Mononuclear cell (primary cell): ENCODE results near the gene TIAL1. TPM values are rescaled to one million over a fixed set of nuclear protein-coding genes. Genes with fewer than 3 reads are reported as not detected.

Source experiments
- H3K27me3 ChIP-seq: 2 replicates; pipeline ENCODE4 v1.6.0; 2011; ENCODE audit warnings: low read length, control low read depth; ENCODE audit not compliant: insufficient read depth
- H3K4me1 ChIP-seq: 2 replicates; pipeline ENCODE4 v1.5.1; 2011; ENCODE audit warnings: mild to moderate bottlenecking, low read length, control low read depth; ENCODE audit not compliant: insufficient read depth
- H3K4me3 ChIP-seq: 2 replicates; pipeline ENCODE4 v1.5.1; 2011; ENCODE audit warnings: mild to moderate bottlenecking, low read length, moderate library complexity
- H3K9me3 ChIP-seq: 2 replicates; pipeline ENCODE4 v1.5.1; 2011; ENCODE audit warnings: low read depth, mild to moderate bottlenecking, control low read depth, low read length
- total RNA-seq: library from RNA; depleted of rRNA; stranded (reverse); fragments of >200 nt; gene quantifications from one replicate; pipeline ENCODE4 v1.2.3, GENCODE V29; 2012

The TIAL1 gene
- total RNA-seq, 1 donor, result 101 TPM

DNA sequence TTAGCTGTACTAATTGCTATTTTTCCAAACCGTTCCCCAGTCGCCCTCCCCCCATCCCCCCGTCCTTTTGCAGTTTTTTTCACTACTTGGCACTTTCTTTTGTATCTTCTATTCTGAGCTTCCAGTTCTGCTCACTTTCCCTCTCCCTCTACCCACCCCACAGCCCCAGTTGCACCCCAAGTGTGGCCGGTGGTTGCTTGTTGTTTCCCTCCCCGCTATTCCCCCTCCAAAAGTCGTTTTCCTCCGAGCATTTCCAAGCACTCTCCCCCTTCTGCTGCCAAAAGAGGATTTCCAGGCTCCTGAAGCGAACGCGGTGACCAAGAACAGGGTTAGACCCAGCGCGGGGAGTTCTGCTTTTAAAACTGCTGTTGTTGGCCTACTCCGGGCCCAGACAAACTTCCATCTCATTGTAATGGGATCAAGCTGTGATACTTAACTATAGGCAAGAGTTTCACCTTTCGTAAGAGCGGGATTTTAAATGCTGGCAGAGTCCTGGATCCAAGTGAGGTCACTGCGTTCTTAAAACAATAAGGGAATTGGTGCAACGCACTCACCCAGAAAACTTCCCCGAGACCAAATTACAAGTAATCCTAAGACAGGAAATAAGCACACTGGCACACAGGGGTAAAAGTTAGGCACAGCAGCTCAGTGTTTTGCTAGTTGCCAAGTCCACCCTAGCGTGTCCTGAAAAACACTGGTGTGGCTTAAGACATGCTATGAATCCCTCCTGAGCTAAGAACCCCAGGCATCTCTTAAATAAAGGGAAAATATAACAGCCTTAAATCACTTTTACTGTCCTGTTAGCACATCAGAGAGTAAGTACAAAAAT is 52.7 kb downstream of the TIAL1 start:
- H3K4me1 ChIP-seq, result peaks cover 36% of the 10 kb centered on the region
- H3K4me3 ChIP-seq, result no peak overlapping the region
- H3K9me3 ChIP-seq, result no peaks in the 10 kb centered on the region
- H3K27me3 ChIP-seq, result peaks cover 2% of the 10 kb centered on the region

GRCh38 chr10:119542988-119543813 is 53.6 kb downstream of the TIAL1 start:
- Histone ChIP-seq H3K27me3 (no peaks in the 10 kb centered on the region), H3K4me3 (peak overlapping the region; percentile 73), H3K9me3 (no peaks in the 10 kb centered on the region), H3K4me1 (peaks cover 44% of the 10 kb centered on the region)

DNA sequence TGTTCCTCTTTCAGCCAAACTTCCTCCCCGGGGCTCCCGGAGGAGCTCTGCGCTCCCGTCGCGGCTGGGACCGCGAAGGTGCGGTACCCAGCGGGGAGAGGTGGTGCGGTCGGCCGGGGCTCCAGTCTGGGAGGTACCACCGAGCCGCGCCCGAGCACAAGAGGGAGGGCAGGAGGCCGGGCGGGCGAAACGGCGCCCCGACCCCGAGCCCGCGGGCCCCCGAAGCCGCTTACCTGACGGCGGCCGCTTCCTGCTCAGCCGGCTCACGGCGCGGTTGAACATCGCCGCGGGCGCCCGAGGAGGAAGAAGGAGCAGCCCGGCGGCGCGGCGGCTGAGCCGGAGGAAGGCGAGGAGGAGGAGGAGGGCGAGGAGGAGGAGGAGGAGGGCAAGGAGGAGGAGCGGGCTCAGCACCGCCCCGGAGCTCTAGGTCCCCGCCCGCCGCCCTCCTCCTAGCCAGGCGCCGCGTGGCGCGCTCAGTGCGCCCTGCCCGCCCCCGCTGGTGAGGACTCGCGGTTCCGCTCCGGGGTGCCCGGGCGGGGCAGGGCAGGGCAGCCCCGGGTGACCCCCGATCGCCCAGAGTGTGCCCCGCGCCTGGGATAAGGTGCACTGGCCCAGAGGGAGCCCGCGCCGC is 54.3 kb downstream of the TIAL1 start, which contains the start of gene RGS10:
TSS of gene RGS10 (minus strand) at position 363 of the 631 bp plus-strand sequence. CDS start at position 282, 81 bp downstream.
- peak within 1 kb of the TSS; percentile 73 for H3K4me3 ChIP-seq
- H3K4me1 ChIP-seq, result peaks cover 51% of the 10 kb centered on the region
- no peaks in the 10 kb centered on the region for H3K27me3 ChIP-seq
- no peaks in the 10 kb centered on the region for H3K9me3 ChIP-seq

- Histone ChIP-seq H3K9me3 (no peaks in the 10 kb centered on the region), H3K4me3 (peak overlapping the region; percentile 73), H3K4me1 (peaks cover 59% of the 10 kb centered on the region), H3K27me3 (no peaks in the 10 kb centered on the region)
Observed at GRCh38 chr10:119541459-119542356, 55.1 kb downstream of the TIAL1 start.

DNA sequence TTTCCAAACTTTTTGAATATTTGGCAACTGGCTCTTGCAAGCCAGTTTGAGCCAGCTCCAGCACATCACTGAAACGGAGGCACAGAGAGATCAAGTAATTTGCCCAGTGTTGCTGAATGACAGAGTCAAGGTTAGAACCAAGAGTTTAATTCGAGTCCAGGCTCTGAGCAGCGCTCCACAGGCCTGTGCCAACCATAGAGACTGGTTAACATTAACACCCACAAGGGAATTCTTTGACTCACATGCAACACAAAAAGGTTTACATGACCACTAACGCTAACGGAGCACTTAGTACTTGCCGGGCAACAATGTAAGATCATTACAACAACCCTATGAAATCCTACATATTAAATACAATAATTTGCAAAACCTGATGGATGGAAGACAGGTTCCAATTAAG is 55.7 kb downstream of the TIAL1 start:
- peak overlapping the region; percentile 73 for H3K4me3 ChIP-seq
- H3K4me1 ChIP-seq, result peaks cover 65% of the 10 kb centered on the region
- H3K27me3 ChIP-seq, result no peaks in the 10 kb centered on the region
- no peaks in the 10 kb centered on the region for H3K9me3 ChIP-seq

- H3K27me3 ChIP-seq, result no peaks in the 10 kb centered on the region
- no peak overlapping the region for H3K4me3 ChIP-seq
- peaks cover 73% of the 10 kb centered on the region for H3K4me1 ChIP-seq
- no peaks in the 10 kb centered on the region for H3K9me3 ChIP-seq
Observed at GRCh38 chr10:119540038-119540437, 56.7 kb downstream of the TIAL1 start.

GRCh38 chr10:119539359-119539825 is 57.4 kb downstream of the TIAL1 start:
- no peak overlapping the region for H3K4me3 ChIP-seq
- H3K4me1 ChIP-seq, result peaks cover 75% of the 10 kb centered on the region
- no peaks in the 10 kb centered on the region for H3K27me3 ChIP-seq
- no peaks in the 10 kb centered on the region for H3K9me3 ChIP-seq

DNA sequence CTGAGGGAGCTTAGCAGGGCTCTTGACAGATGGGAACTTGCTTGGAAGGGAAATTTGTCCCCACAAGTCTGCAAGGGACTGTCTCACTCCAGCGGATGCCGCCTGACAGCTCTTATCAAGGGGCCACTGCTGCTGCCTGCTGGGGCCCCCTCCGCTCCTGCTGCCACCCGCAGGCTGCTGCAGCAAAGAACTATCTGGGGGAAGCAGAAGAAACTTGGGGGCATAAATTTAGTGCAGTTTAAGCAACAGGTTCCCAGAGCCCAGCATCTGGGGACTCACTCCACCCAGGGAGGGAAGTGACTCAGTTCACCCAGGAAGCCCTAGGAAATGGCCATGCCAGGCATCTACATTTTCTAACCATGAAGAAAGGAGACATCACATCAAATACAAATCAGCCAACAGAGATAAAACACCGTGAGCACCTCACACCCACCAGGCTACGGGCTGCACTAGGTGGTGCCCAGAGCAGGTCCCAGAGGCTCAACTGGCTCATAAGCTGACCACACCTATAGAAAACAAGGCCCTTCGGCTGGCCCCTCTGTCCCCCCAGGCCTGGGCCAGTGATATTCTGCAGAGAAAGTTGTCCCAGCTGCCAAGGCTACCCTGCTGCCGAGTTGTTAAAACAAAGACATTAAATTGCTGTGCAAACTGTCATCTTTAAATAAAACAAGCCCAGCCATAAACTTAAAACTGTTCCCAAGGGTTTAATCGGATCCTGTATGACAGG is 58.0 kb downstream of the TIAL1 start:
- Histone ChIP-seq H3K4me3 (no peak overlapping the region), H3K4me1 (peaks cover 75% of the 10 kb centered on the region), H3K27me3 (no peaks in the 10 kb centered on the region), H3K9me3 (no peaks in the 10 kb centered on the region)

GRCh38 chr10:119537953-119538630 is 58.7 kb downstream of the TIAL1 start:
- H3K27me3 ChIP-seq, result no peaks in the 10 kb centered on the region
- H3K4me3 ChIP-seq, result no peak overlapping the region
- peaks cover 73% of the 10 kb centered on the region for H3K4me1 ChIP-seq

DNA sequence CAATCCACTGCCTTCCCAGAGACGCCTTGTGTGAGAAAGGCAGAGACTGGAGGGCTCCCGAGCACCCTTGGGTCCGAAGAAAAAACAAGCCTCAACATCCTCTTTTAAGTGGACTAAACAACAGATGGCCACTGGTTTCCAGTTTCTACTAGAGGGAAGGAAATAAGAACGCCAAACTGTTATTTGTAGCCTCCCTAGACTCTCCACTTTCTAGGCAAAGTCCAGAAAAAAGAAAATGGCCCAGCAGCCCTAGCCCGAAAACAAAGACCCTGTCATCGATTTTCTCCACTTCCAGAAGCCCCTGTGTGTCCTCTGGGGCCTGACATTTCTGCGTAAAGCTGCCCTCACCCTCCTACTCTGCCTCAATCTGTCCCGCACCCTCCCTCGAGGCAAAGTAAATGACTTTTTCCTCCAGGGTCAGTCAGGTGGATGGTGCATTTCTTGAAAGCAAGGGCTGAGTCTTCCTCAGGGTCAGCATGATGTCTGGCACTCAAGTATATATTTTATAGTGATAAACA is 60.2 kb downstream of the TIAL1 start:
- H3K27me3 ChIP-seq, result no peaks in the 10 kb centered on the region
- H3K9me3 ChIP-seq, result no peaks in the 10 kb centered on the region
- peaks cover 77% of the 10 kb centered on the region for H3K4me1 ChIP-seq
- H3K4me3 ChIP-seq, result no peak overlapping the region

More at GRCh38 chr10:119537953-119538630, 58.7 kb downstream of the TIAL1 start:
- no peaks in the 10 kb centered on the region for H3K9me3 ChIP-seq

DNA sequence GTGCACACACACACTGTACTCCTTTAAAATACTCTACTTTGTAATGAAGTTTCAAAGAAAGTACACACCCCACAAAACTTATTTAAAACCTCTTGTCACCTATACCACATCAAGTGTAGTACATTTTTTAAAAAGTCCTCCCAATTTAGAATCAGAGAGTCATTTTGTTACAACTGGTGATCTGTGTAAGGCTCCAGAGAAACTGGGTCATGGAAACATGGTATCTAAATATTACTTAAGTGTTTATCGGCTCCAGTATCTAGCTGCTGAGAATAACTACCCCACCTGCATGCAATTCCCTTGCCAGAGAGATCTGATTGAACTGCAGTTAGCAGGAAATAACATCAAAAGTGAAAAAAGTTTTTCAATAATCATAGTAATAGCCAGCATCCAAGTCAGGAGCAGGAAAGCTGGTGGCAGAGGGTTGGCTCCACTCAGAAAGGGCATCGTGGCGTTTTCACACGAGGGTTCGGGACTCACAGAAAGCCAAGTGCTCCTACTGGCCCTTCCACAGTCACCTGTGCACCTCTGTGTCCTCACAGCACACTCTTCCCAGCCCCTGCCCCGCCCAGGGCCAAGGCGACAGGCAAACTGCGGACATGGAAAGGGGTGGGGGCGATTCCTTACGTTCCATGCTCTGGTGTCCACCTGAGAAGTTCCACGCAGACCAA is 60.8 kb downstream of the TIAL1 start:
- H3K4me1 ChIP-seq, result peaks cover 72% of the 10 kb centered on the region
- H3K9me3 ChIP-seq, result no peaks in the 10 kb centered on the region
- H3K27me3 ChIP-seq, result no peaks in the 10 kb centered on the region
- H3K4me3 ChIP-seq, result no peak overlapping the region

- no peaks in the 10 kb centered on the region for H3K27me3 ChIP-seq
- no peaks in the 10 kb centered on the region for H3K9me3 ChIP-seq
- H3K4me3 ChIP-seq, result no peak overlapping the region
- H3K4me1 ChIP-seq, result peaks cover 69% of the 10 kb centered on the region
Observed at GRCh38 chr10:119535305-119535704, 61.5 kb downstream of the TIAL1 start.
